GM19452 (cell line): ENCODE results near the gene ABCA7.

ENCODE experiments used
- ATAC-seq: cut with Tn5 transposase; IDR thresholded peaks from one replicate; pipeline ENCODE4 v1.9.1; 2021; ENCODE audit not compliant: unreplicated experiment

The ABCA7 gene, protein sequence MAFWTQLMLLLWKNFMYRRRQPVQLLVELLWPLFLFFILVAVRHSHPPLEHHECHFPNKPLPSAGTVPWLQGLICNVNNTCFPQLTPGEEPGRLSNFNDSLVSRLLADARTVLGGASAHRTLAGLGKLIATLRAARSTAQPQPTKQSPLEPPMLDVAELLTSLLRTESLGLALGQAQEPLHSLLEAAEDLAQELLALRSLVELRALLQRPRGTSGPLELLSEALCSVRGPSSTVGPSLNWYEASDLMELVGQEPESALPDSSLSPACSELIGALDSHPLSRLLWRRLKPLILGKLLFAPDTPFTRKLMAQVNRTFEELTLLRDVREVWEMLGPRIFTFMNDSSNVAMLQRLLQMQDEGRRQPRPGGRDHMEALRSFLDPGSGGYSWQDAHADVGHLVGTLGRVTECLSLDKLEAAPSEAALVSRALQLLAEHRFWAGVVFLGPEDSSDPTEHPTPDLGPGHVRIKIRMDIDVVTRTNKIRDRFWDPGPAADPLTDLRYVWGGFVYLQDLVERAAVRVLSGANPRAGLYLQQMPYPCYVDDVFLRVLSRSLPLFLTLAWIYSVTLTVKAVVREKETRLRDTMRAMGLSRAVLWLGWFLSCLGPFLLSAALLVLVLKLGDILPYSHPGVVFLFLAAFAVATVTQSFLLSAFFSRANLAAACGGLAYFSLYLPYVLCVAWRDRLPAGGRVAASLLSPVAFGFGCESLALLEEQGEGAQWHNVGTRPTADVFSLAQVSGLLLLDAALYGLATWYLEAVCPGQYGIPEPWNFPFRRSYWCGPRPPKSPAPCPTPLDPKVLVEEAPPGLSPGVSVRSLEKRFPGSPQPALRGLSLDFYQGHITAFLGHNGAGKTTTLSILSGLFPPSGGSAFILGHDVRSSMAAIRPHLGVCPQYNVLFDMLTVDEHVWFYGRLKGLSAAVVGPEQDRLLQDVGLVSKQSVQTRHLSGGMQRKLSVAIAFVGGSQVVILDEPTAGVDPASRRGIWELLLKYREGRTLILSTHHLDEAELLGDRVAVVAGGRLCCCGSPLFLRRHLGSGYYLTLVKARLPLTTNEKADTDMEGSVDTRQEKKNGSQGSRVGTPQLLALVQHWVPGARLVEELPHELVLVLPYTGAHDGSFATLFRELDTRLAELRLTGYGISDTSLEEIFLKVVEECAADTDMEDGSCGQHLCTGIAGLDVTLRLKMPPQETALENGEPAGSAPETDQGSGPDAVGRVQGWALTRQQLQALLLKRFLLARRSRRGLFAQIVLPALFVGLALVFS (N-terminal part only)

DNA sequence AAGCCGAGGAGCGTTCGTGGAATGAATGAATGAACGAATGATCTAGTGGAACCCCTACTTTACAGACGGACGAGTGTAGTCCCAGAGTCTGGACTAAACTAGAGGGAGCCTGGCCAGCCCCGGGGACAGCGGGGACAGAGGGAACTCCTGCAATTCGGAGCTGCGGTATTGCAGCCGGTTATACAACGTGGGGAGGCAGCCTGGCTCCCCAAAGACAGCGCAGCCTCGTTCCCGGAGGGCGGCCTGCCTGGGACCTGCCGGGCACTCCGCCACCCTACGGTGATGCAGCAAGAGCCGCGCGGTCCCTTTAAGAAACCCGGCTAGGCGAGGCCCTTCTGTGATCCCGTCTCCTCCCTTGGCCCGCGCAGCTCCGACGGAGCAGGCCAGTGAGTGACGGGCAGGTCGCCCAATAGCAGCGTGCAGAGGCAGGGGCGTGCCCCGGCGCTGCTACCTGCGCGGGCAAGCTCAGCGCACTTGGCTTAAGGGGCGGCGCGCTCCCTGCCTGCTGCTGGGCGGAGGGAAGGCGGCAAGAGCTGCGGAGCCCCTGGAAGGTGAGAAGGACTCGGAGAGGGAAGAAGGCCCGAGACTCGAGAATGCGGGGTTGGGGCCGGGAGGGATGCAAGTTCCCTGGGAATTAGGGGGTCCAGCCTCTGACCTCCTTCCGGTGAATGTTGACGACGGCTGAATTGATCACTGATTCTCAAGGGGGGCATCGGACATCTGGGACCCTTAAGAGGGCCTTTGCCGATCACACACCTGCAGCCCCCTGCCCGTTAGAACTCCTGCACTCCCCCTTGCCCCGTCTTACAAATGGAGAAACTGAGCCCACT lies at the start of gene ABCA7:
ABCA7 (plus strand) TSS at position 462 of the 830 bp plus-strand sequence. CDS start 1,255 bp downstream, outside the sequence.
- ATAC-seq: peak; percentile 65

DNA sequence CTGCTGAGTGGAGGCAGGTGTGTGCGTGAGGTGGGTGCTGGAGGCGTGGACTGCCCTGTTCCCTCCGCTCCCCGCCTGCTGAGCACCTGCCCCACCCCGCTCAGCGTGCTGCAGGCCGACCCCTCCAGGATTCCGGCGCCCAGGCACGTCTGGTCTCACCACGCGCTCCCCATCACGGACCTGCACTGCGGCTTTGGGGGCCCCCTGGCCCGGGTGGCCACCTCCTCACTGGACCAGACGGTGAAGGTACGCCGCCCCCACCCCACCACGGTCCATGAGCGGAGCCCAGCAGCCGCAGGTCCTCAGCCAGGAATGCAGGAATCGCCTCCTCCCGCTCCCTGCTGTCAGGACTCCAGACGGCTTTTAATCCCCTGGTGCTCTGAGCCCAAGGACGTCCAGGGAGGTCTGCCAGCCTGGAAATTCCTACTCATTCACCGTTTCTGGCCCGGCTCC lies 49.8 kb upstream of the ABCA7 start:
- no peak for ATAC-seq

DNA sequence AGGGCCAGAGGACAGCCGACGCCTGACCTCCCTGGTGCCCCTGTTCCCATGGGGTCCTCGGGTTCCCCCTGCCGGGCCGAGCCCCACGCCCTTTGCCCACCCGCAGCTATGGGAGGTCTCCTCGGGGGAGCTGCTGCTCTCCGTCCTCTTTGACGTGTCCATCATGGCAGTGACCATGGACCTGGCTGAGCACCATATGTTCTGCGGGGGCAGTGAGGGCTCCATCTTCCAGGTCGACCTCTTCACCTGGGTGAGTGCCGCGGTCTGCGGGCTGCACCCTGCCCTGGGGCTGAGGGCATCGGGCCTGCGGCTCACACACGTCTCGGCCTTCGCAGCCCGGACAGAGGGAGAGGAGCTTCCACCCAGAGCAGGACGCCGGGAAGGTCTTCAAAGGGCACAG lies 49.2 kb upstream of the ABCA7 start:
- ATAC-seq: no peak

DNA sequence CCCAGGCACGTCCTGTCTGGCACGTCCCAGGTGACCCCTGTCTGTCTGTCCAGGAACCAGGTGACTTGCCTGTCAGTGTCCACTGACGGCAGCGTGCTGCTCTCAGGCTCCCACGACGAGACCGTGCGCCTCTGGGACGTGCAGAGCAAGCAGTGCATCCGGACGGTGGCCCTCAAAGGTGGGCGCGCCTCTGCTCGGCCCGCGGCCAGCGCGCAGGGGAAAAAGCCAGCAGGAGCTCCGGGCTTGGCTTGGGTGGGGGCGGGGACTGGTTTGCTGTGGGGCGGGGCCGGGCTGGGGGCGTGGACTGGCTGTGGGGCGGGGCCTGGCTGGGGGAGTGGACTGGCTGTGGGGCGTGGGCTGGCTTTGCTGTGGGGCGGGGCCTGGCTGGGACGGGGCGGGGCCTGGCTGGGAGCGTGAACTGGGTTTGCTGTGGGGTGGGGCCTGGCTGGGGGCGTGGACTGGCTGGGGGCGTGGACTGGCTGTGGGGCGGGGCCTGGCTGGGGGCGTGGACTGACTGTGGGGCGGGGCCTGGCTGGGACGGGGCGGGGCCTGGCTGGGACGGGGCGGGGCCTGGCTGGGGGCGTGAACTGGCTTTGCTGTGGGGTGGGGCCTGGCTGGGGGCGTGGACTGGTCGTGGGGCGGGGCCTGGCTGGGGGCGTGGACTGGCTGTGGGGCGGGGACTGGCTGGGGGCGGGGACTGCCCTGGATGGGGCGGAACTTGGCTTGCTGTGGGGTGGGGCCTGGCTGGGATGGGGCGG lies 48.6 kb upstream of the ABCA7 start:
- no peak for ATAC-seq

DNA sequence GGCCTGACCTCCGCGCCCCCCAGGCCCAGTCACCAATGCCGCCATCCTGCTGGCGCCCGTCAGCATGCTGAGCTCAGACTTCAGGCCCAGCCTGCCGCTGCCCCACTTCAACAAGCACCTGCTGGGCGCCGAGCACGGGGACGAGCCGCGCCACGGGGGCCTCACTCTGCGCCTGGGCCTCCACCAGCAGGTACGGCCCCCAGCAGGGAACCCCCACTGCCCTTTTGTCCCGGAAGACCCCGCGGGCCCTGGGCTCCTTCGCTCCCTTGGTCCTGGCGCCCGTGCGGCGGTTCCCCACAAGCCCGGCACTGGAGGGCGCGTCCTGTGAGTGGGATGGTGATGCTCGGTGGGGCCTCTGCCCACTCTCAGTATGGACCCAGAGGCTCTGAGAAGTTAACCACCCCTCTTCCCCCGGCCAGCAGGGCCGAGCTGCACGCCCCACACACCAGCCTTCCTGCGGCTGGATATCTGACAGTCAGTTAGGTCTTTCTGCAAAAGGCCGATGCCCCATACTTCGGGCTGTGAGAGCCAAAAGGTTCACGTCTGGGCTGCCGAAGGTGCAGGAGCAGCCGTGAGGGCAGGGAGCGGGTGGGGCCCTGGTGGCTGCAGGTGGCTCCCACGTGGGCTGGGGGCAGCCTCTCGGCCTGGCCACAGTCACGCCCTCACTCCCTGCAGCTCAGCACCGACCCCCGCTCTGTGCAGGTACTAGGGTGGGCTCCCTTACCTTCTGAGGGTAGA lies 47.8 kb upstream of the ABCA7 start:
- ATAC-seq: no peak

DNA sequence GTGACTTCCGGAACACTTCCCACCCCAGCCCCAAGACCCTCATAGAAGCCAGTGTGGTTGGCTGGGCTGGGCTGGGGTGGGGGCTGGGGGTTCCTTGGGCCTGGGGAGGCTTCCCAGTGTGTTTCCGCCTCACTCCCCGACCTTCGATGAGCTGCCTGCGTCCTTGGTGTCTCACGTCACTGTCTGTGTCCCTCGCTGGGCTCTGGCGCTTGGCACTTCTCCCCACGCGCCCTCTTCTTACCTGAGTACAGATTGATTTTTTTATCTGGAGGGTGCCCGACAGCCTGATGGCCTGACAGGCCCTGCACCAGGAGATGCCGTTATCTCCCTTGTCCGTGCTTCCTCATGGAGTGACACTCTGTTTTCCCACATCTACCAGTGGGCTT lies 47.2 kb upstream of the ABCA7 start:
- no peak for ATAC-seq

DNA sequence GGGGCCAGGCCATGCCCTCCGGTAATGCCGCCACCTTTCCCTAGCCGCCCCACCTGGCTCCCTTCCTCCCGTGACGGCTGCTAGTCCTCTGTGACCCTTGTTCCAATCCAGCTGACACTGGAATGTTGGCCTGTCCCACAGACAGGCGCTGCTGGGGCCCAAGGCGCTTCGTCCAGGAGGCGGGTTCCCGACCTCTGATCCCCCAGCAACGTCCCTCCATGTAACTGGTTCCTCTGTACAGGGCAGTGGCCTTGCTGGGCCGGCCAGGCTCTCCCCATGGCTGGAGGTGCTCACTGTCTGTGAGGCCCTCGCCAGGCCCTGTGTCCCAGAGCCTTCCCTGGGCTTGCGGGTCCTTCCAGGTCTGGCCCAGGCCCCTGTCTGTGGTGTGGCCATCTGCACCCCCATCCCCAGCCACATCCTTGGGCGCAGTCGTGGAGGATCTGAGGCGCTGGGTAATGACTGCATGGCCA lies 46.5 kb upstream of the ABCA7 start:
- ATAC-seq: no peak

DNA sequence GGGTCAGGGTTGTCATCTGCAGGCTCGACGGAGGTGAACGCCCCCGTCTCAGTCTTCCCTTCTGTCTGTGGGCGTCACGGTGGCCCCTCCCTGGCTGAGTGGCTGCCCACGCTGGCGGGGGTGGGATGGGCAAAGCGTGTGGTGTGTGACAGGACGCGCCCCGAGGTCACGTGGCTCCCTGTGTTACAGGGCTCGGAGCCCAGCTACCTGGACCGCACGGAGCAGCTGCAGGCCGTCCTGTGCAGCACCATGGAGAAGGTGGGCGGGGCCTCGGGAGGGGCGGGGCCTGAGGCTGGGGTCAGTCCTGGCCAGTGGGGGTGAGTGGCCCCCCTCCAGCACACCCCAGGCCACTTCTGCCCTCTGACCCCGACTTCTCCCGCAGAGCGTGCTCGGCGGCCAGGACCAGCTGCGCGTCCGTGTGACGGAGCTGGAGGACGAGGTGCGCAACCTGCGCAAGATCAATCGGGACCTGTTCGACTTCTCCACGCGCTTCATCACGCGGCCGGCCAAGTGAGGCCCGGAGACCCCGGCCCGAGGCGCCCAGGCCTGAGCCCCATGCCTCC lies 46.0 kb upstream of the ABCA7 start:
- no peak for ATAC-seq

DNA sequence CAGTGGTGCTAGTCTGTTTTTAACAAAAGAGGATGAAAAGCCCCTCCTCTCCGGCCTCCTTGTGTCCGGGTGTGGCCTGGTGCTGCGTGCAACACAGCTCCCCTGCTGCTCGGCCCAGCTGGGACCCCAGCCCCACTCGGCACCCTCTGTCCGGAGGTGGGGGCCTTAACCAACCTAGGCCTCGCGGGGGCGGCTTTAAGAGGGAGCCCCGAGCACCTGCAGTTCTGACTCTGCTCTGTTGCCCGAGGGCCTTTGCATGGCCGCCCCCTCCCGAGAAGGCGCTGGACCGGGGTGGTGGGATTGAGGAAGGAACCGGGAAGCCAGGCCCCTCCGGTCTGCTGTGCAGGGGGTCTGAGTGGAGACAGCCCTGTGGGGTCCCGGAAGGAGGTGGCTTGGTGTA lies 45.4 kb upstream of the ABCA7 start:
- ATAC-seq: no peak

DNA sequence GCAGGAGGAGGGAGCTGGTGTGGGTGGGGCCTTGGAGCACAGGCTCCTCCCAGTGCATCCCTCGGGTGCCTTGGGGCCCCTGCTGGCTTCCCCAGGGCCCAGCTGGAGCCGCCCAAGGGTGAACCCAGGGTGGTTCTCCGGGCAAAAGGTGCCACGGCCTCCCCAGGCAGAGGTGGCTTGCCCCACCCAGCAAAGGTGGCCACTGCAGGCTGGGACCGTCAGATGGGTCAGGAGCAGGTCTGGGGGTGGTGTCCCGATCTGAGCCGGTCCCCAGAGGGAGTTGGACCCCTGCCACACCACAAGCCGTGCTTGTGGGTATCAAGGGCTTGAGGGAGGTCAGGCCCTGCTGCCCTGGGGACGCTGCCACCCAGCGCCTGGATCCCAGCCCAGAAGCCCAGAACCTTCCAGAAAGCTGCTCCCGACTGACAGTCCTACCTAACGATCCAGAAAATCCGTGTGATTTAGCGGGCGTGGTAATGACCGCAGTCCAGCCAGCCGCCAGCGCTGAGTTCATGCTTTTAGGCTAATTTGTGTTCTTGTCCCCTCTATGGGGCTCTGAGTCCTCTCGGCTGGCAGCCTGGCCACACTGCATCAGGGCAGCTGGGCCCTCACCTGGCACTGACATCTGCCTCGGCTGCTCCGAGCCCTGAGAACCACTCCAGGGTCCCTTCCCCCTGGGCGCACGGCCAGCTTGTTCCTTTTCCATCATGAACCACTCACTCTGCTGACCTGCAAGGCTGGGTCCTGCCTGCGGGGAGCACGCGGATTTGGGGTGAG lies 44.7 kb upstream of the ABCA7 start:
- no peak for ATAC-seq

DNA sequence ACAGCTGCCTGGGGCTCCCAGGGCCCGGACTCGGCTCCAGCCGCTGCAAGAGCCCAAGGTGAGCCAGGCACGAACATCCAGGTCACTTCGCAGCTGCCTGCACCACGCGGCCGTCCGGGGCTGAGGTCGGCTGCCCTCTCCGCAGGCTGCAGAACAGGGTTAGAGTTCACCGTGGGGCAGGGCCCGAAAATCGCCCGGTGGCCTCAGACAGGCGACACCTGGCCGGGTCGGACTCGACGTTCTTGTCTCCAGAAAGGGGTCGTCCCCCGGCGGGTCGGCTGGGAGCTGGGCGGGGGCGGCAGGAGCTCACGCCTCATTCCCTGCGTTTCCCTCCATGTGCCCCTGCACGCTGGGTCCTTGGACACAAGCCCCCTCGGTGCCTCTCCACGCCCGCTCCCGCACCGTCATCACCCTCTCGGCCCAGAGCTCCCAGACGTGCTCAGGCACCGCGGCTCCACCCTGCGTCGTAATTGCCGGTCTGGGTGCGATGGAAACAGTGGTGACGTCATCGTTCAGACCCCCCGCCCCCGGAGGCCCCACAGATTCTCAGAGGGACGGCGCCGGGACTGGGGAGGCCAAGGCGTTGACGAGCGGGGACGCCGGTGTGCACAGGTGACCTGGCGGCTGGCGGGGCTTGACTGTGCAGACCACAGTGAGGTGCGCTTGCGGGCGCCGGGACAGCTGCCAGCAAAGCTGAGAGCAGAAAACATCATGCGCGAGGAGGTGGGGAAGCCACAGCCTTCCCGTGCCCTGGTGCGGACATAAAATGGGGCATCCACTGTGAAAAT lies 43.7 kb upstream of the ABCA7 start:
- ATAC-seq: no peak

DNA sequence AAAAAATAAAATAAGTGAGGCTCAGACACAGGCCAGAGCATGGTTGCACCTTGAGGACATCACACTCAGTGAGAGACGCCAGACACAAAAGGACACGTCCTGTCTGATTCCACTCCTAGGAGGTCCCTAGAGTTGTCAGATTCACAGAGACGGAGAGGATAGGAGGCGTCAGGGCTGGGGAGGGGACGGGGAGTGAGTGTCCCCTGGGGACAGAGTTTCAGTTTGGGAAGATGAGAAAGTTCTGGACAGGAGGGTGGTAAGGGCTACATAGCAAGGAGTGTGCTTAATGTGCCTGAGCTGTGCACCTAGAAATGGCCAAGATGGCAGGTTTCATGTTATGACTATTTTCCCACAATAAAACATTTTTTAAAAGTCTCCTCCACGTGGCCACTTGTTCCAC lies 41.8 kb upstream of the ABCA7 start:
- ATAC-seq: no peak

DNA sequence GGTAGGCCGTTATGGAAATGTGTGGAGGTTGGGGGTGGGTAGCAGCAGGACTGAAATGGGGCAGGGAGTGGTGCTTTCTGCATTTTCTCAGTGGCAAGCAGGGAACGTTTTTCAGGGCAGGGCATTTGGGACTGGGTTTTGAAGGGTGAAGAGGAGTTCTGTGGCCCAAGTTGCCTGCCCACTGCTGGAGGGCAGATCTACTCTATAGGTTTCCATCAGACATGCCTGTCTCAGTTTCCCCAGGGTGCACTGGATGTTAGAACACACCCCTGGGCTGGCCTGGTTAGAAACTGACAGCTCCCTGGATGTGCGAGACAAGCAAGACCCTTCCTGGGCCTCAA lies 40.6 kb upstream of the ABCA7 start:
- ATAC-seq: no peak

DNA sequence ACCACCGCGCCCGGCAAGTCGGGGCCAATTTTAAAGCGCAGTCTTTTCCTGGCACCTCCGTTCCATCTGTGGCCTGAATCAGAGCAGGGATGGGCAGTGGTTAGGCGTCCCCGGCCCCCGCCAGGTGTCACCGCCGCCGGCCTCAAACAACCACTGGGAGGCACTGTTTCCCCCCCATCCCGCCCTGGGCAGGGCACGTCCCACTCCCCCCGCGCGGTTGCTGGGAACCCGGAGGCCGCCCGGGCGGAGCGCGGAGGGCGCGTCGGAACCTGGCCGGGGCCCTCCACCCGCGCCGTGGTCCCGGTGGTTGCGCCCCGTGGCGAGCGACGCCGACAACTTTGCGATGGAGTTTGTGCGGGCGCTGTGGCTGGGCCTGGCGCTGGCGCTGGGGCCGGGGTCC lies 39.8 kb upstream of the ABCA7 start, which contains the start of gene GRIN3B:
GRIN3B (plus strand) TSS at position 325 of the 400 bp plus-strand sequence; CDS start at position 344, 19 bp downstream.
- no peak for ATAC-seq

DNA sequence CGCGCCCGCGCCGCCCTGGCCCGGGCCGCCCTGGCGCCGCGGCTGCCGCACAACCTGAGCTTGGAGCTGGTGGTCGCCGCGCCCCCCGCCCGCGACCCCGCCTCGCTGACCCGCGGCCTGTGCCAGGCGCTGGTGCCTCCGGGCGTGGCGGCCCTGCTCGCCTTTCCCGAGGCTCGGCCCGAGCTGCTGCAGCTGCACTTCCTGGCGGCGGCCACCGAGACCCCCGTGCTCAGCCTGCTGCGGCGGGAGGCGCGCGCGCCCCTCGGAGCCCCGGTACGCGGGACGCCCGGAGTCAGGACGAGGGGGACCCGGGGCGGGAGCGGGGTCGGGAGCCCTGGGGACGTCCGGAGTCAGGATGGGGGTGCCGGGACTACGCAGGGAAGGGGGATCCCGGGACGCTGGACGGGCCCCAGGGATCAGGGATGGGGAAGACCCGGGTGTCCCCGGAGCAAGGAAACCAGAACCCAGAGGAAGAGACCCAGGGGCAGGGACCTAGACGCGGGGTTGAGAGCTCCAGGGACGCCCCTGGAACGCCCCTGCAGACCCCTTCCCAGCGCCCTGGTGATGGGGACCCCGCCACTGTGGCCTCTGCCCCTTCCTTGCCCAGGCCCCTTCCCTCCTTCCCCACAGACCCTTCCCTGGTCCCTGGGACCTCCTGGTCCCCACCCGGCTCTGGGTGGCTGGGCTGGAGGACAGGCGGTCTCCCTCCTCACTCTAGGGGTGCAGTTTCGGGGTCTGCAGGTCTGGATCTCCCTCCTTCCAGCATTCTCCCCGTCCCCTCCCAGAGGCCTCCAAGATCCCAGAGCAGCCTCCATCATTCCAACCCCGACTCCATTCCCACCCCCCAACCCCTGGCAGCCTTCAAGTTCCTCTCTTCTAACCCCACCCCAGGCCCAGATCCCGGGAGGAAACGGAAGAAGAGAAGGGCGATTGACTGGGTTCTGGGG lies 39.0 kb upstream of the ABCA7 start:
- no peak for ATAC-seq
